GM12874 (cell line): ENCODE results near the gene ACACB.

ENCODE experiments used
- TF ChIP-seq, protein P1 (sequence below): IDR thresholded peaks from 2 replicates; pipeline ENCODE4 v1.5.1; 2011; ENCODE audit warnings: low read depth, mild to moderate bottlenecking, control low read depth, low read length, moderate library complexity; ENCODE audit not compliant: insufficient read depth

The ACACB gene

DNA sequence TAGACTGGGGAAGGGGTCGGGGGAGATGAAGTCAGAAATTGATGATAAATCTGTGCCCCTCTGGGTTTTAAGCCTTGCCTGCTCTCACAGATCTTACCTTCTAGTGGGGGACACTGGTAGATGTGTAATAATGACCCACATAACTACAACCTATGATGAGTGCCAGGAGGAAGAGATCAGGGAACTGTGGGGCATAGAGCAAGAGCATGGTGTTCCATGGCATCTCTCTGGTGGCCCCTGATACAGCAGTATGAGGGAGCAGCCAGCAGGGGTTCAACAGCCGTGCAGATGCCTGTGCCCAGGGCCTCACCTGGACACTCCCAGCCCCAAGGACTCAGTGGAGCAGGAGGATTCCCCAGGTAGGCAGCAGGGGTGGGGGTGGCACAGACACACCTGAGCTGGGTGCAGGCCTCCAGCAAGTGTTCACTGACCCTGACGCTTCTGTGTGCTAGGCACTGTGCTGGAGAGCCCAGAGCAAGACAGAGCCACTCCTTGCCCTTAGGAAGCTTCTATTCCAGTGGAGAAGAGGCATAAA lies 5.0 kb downstream of the ACACB start:
- TF ChIP-seq, protein P1, sequence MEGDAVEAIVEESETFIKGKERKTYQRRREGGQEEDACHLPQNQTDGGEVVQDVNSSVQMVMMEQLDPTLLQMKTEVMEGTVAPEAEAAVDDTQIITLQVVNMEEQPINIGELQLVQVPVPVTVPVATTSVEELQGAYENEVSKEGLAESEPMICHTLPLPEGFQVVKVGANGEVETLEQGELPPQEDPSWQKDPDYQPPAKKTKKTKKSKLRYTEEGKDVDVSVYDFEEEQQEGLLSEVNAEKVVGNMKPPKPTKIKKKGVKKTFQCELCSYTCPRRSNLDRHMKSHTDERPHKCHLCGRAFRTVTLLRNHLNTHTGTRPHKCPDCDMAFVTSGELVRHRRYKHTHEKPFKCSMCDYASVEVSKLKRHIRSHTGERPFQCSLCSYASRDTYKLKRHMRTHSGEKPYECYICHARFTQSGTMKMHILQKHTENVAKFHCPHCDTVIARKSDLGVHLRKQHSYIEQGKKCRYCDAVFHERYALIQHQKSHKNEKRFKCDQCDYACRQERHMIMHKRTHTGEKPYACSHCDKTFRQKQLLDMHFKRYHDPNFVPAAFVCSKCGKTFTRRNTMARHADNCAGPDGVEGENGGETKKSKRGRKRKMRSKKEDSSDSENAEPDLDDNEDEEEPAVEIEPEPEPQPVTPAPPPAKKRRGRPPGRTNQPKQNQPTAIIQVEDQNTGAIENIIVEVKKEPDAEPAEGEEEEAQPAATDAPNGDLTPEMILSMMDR = no peak

DNA sequence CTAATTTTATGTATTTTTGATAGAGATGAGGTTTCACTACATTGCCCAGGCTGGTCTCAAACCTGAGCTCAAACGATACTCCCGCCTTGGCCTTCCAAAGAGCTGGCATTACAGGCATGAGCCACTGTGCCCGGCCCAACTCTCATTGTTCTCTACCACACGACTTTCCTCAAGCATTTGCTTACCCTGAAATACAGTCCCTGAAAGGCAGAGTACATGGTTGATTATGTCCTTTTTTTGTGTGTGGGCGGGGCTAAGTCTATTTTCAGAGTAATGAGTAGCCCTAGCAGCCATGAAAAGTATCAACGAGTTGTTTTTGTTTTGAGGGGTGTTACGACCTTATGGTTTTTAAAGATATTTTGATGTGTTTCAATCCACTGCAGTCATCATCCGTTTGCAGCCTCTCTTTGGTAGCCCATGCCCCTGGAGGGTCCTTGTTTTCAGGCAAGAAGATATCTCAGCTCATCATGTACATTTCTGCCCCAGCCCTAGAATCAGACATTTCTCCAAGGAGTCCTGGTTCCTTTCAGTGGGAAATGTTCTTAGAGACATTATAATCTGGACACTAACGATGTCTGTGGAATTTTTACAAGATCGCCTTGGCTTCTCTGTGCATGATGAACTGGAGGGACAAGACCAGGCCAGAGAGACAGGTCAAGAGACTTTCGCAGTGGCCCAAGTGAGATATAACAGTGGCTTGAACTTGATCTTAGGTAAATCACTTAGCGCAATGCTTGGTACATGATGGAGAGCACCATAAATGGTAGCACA lies 8.7 kb downstream of the ACACB start:
- TF ChIP-seq, protein P1 = no peak

DNA sequence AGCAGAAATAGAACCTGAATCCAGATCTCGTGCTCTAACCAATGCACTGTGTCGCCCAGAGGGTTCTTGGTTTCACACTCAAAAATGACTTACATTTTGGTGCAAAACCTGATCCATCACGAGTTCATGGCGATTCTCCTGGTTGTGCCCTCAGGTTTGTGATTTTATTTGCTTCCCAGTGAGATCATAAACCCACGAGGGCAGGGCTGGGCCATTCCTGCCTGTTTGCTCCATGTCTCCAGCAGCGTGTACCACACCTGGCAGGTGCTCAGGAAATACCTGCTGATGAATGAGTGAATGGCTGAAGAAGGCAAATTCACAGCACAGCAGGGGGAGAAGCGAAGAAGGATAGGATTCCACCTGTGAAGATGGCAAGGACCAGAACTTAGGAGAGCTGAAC lies 9.4 kb downstream of the ACACB start:
- TF ChIP-seq, protein P1 = no peak

GRCh38 chr12:109126784-109127183 lies 10.4 kb downstream of the ACACB start:
- TF ChIP-seq, protein P1 = no peak

- TF ChIP-seq, protein P1 = no peak
Observed at GRCh38 chr12:109127533-109128242, 11.3 kb downstream of the ACACB start.

- TF ChIP-seq, protein P1 = no peak
Observed at GRCh38 chr12:109130297-109131153, 14.1 kb downstream of the ACACB start.
